Spinal cord (tissue), 10 donors: ENCODE measurements around the gene SSX3. TPM values are rescaled to one million over a fixed set of nuclear protein-coding genes. Genes with fewer than 3 reads are reported as not detected.
"Not testable (repeated sequence)": the region's sequence is repeated elsewhere in the genome, so short reads cannot be mapped to it uniquely, and the experiment has no call there.

Experiments
- DNase-seq, 6 donors: peaks; one replicate each; pipeline versions ENCODE4 v3.0.0 to v3.0.0-alpha.2; 2013 to 2015; ENCODE audit warnings: low spot score in 6 of 6, low read depth in 4 of 6
- H3K27ac ChIP-seq: one replicate; pipeline ENCODE4 v1.5.1; 2013; ENCODE audit warnings: low read depth, low read length, control low read depth
- H3K27me3 ChIP-seq: one replicate; pipeline ENCODE4 v1.6.1; 2013; ENCODE audit warnings: low read length; ENCODE audit not compliant: control insufficient read depth, insufficient read depth
- H3K36me3 ChIP-seq: one replicate; pipeline ENCODE4 v1.6.1; 2013; ENCODE audit warnings: low read length; ENCODE audit not compliant: control insufficient read depth, insufficient read depth
- H3K4me1 ChIP-seq: one replicate; pipeline ENCODE4 v1.6.1; 2013; ENCODE audit warnings: low read length; ENCODE audit not compliant: control insufficient read depth, insufficient read depth
- H3K4me3 ChIP-seq: one replicate; pipeline ENCODE4 v1.5.1; 2013; ENCODE audit warnings: low read depth, low read length, control low read depth
- H3K9me3 ChIP-seq: one replicate; pipeline ENCODE4 v1.6.1; 2013; ENCODE audit warnings: low read length; ENCODE audit not compliant: control insufficient read depth, insufficient read depth
- WGBS: methylation state at CpG from one replicate; pipeline ENCODE4 v1.1.5; 2013; ENCODE audit warnings: missing lambda C conversion rate; ENCODE audit not compliant: insufficient coverage; 5-methylcytosine and 5-hydroxymethylcytosine counted together
- long read RNA-seq, 4 donors: transcript quantifications; one replicate each; lab custom pipeline, GENCODE V29; 2026
- polyA plus RNA-seq, 2 donors: library from polyadenylated mRNA; unstranded; fragments of 120-200 nt; gene quantifications; one replicate each; pipeline ENCODE4 v1.2.1, GENCODE V29; 2013; ENCODE audit not compliant: insufficient read length in 2 of 2
- total RNA-seq, 2 donors: library from RNA; depleted of rRNA in 1 of 2; stranded (reverse); fragments of 120-200 nt in 1 of 2; fragments of >200 nt in 1 of 2; gene quantifications; one replicate each; pipeline versions ENCODE4 v1.2.3 to v1.2.4, GENCODE V29; 2013 to 2014
- donor health status: healthy.

Gene SSX3
- total RNA-seq (not detected), polyA plus RNA-seq (not detected)
- long read RNA-seq, donor 1: 0 reads
- long read RNA-seq, donor 2: 0 reads
- long read RNA-seq, donor 3: 0 reads
- long read RNA-seq, donor 4: 0 reads

DNA sequence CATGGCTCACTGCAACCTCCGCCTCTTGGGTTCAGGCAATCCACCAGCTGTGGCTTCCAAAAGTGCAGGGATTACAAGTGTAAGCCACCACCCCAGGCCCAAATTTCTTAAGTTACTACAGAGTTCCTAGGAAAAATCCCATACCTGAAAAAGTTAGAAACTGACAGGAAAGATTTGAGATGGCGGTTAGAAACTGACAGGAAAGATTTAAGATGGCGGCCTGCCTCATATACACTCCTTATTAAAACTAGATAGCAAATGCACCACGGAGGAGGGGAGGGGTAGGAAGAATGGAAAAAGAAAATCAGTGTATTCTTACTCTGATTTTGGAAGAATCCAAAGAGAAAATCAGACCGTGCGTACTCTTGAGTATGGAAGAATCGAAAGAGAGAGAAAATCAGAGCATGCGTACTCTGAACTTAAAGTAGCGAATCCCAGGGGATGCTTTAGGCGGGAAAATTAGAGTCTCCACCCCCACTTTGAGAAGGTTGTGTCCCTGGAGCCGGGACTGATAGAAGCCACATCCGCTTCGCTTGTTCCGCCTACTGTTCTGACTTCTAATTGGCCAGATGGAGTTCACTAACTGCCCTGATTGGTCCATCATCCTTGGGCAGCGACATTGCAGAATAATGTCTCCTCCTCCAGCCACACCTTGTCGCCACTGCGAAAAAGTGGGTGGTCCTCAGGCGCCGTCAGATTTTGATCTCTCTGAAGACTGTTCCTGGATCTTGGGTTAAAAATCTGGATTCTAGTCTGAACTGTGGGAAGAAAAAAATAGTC is at the start of gene SSX3:
SSX3 (minus strand) TSS at position 389 of the 780 bp plus-strand sequence. CDS start 1,454 bp downstream, outside the sequence.
- H3K36me3 ChIP-seq, H3K9me3 ChIP-seq: not testable (repeated sequence)

GRCh38 chrX:48397825-48398224 is 41.3 kb upstream of the SSX3 start:
- DNase-seq, H3K27ac ChIP-seq: not testable (repeated sequence)

More for the DNA sequence above, at the start of gene SSX3:
- not testable (repeated sequence) for H3K4me1 ChIP-seq, H3K4me3 ChIP-seq, DNase-seq, H3K27me3 ChIP-seq, H3K27ac ChIP-seq
- WGBS: 87% methylated on average over 14 of the region's 19 CpGs

DNA sequence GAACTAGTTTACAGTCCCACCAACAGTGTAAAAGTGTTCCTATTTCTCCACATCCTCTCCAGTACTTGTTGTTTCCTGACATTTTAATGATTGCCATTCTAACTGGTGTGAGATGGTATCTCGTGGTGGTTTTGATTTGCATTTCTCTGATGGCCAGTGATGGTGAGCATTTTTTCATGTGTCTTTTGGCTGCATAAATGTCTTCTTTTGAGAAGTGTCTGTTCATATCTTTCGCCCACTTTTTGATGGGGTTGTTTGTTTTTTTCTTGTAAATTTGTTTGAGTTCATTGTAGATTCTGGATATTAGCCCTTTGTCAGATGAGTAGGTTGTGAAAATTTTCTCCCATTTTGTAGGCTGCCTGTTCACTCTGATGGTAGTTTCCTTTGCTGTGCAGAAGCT is 40.4 kb upstream of the SSX3 start:
- H3K4me3 ChIP-seq, H3K27ac ChIP-seq, H3K27me3 ChIP-seq, H3K9me3 ChIP-seq, H3K4me1 ChIP-seq, H3K36me3 ChIP-seq, DNase-seq: not testable (repeated sequence)
- no CpG with 5 or more reads among the region's 2 CpGs for WGBS

More at GRCh38 chrX:48397825-48398224, 41.3 kb upstream of the SSX3 start:
- not testable (repeated sequence) for H3K36me3 ChIP-seq, H3K4me1 ChIP-seq, H3K9me3 ChIP-seq, H3K27me3 ChIP-seq, H3K4me3 ChIP-seq
- no CpG with 5 or more reads among the region's 1 CpG for WGBS

GRCh38 chrX:48383239-48383638 is 26.7 kb upstream of the SSX3 start, which contains the start of gene SSX4:
SSX4 (plus strand) TSS chrX:48383539; CDS start chrX:48384054, 515 bp downstream.
- not testable (repeated sequence) for H3K27me3 ChIP-seq, DNase-seq, H3K9me3 ChIP-seq, H3K27ac ChIP-seq, H3K4me1 ChIP-seq, H3K4me3 ChIP-seq, H3K36me3 ChIP-seq
- WGBS: no CpG with 5 or more reads among the region's 16 CpGs

DNA sequence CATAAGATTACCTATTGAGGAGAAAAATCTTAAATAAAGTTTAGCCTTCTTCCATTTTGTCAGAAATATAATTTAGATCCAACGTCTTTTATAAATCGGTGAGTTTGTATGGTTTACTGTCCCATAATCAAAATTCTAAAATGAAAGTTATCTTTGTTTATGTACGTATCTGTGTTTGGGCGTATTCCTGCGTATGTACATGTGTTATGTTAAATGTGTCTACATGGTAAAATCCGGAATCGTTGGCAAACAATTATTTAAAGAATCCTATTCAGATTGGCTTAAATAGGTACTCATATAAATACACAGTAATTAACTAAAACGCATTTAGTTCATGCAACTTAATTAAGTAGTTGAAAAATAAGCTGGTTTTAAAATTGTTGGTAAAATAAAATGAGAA is 13.9 kb upstream of the SSX3 start:
- DNase-seq, H3K9me3 ChIP-seq, H3K4me3 ChIP-seq, H3K4me1 ChIP-seq, H3K27ac ChIP-seq, H3K36me3 ChIP-seq, H3K27me3 ChIP-seq: not testable (repeated sequence)
- WGBS: no CpG with 5 or more reads among the region's 8 CpGs

- WGBS: no CpG with 5 or more reads among the region's 12 CpGs
- not testable (repeated sequence) for H3K27me3 ChIP-seq
These were observed 11.4 kb upstream of the SSX3 start for GRCh38 chrX:48367717-48368408.

GRCh38 chrX:48359281-48359680 is 2.8 kb upstream of the SSX3 start:
- not testable (repeated sequence) for H3K27ac ChIP-seq, H3K36me3 ChIP-seq, DNase-seq, H3K4me1 ChIP-seq, H3K4me3 ChIP-seq, H3K27me3 ChIP-seq, H3K9me3 ChIP-seq
- WGBS: no CpG with 5 or more reads among the region's 6 CpGs

More at GRCh38 chrX:48367717-48368408, 11.4 kb upstream of the SSX3 start:
- H3K4me1 ChIP-seq, H3K4me3 ChIP-seq, H3K27ac ChIP-seq, H3K36me3 ChIP-seq, DNase-seq, H3K9me3 ChIP-seq: not testable (repeated sequence)

GRCh38 chrX:48357681-48358080 is 1.2 kb upstream of the SSX3 start:
- WGBS: 85% methylated on average over 5 of the region's 8 CpGs

GRCh38 chrX:48346059-48346458 is 10.4 kb downstream of the SSX3 start:
- H3K36me3 ChIP-seq, H3K9me3 ChIP-seq, H3K27ac ChIP-seq, H3K27me3 ChIP-seq, DNase-seq, H3K4me1 ChIP-seq, H3K4me3 ChIP-seq: not testable (repeated sequence)
- WGBS: 28% methylated on average over 5 of the region's 8 CpGs

More at GRCh38 chrX:48357681-48358080, 1.2 kb upstream of the SSX3 start:
- no peaks in the 10 kb centered on the region for H3K27me3 ChIP-seq
- H3K4me1 ChIP-seq: no peaks in the 10 kb centered on the region
- H3K27ac ChIP-seq: no peak overlapping the region
- DNase-seq: no peak
- H3K9me3 ChIP-seq: no peaks in the 10 kb centered on the region
- H3K36me3 ChIP-seq: no peaks in the 10 kb centered on the region
- H3K4me3 ChIP-seq: no peak overlapping the region
